Esophagus muscularis mucosa (tissue), 4 donors: ENCODE data around the gene PMM2. TPM values are rescaled to one million over a fixed set of nuclear protein-coding genes. Genes with fewer than 3 reads are reported as not detected.

Source experiments
- DNase-seq: peaks from one replicate; pipeline ENCODE4 v3.0.0-alpha.2; 2017; ENCODE audit errors: extremely low spot score
- H3K27ac ChIP-seq, 4 donors: fragments of 200-600 bp; sonication (generic); replicated peaks in 1 of 4; 1 replicate in 3 of 4; 2 replicates in 1 of 4; pipeline ENCODE4 v1.5.1; 2016 to 2019; ENCODE audit warnings: mild to moderate bottlenecking in 1 of 4
- H3K27me3 ChIP-seq, 4 donors: fragments of 200-600 bp; sonication (generic); one replicate each; pipeline versions ENCODE4 v1.5.1 to v1.6.0; 2016 to 2019
- H3K36me3 ChIP-seq, 4 donors: fragments of 200-600 bp; sonication (generic); one replicate each; pipeline ENCODE4 v1.5.1; 2016 to 2019
- H3K4me1 ChIP-seq, 4 donors: fragments of 200-600 bp; sonication (generic); one replicate each; pipeline ENCODE4 v1.5.1; 2016 to 2019
- H3K4me3 ChIP-seq, 4 donors: fragments of 200-600 bp; sonication (generic); 1 replicate in 2 of 4; 2 replicates in 2 of 4; pipeline ENCODE4 v1.5.1; 2016 to 2019; ENCODE audit warnings: mild to moderate bottlenecking in 4 of 4, moderate library complexity in 1 of 4
- H3K9me3 ChIP-seq, 4 donors: fragments of 200-600 bp; sonication (generic); 1 replicate in 3 of 4; 2 replicates in 1 of 4; pipeline ENCODE4 v1.5.1; 2016 to 2019
- CTCF ChIP-seq, 3 experiments: fragments of 200-600 bp in 2 of 3; fragments of 450-650 bp in 1 of 3; sonication (generic) in 2 of 3; IDR thresholded peaks; one replicate each; pipeline ENCODE4 v1.5.1; 2017 to 2019; ENCODE audit warnings: antibody characterized with exemption in 3 of 3, mild to moderate bottlenecking in 2 of 3, moderate library complexity in 1 of 3
- EP300 ChIP-seq: sonication (generic); formaldehyde crosslinking; IDR thresholded peaks from one replicate; pipeline ENCODE4 v1.6.1; 2017; ENCODE audit warnings: antibody characterized with exemption
- POLR2A ChIP-seq: fragments of 450-650 bp; IDR thresholded peaks from one replicate; pipeline ENCODE4 v1.6.1; 2017; ENCODE audit warnings: antibody characterized with exemption, moderate library complexity, mild to moderate bottlenecking, low read depth
- POLR2AphosphoS5 ChIP-seq, 2 donors: sonication (generic); formaldehyde crosslinking; IDR thresholded peaks; one replicate each; pipeline ENCODE4 v1.6.1; 2017; ENCODE audit warnings: antibody characterized with exemption in 2 of 2
- WGBS: methylation state at CpG from one replicate; pipeline ENCODE4 v1.1.5; 2018; 5-methylcytosine and 5-hydroxymethylcytosine counted together
- intact Hi-C: fragments of 100-400 bp; cut with DNase I; formaldehyde crosslinking; loops from one replicate; pipeline ENCODE4 v1.15.1; 2023
- total RNA-seq, 4 donors: library from RNA; depleted of rRNA; stranded (reverse); fragments of >200 nt; gene quantifications; one replicate each; pipeline versions ENCODE4 v1.1.0 to v1.2.1, GENCODE V29; 2016

Gene PMM2
- total RNA-seq, 4 donors from 2014 or later = 19.6 to 34.3 (median 23.5) TPM

- Histone ChIP-seq H3K36me3 (peaks cover 12 to 81% (median 25%) of the 10 kb centered on the region in 4 donors), H3K27me3 (no peaks in the 10 kb centered on the region), H3K27ac (no peak overlapping the region), H3K4me1 (no peaks in the 10 kb centered on the region), H3K4me3 (no peak overlapping the region), H3K9me3 (no peaks in the 10 kb centered on the region)
- TF ChIP-seq POLR2A = no peak
- no peak for TF ChIP-seq EP300
- no peak for TF ChIP-seq CTCF (IDR thresholded peaks at IDR 0.05)
- TF ChIP-seq POLR2AphosphoS5 (IDR thresholded peaks at IDR 0.05) = no peak
- DNase-seq = no peak
- intact Hi-C loops = no loop called here
- WGBS = 72% methylated on average over 12 of the region's 12 CpGs
These were observed 28.9 kb upstream of the PMM2 start for GRCh38 chr16:8768692-8769091.

- Histone ChIP-seq H3K27ac (no peak overlapping the region), H3K4me1 (no peaks in the 10 kb centered on the region), H3K36me3 (peaks cover 18 to 80% (median 35%) of the 10 kb centered on the region in 4 donors), H3K27me3 (no peaks in the 10 kb centered on the region), H3K9me3 (no peaks in the 10 kb centered on the region), H3K4me3 (no peak overlapping the region)
- intact Hi-C loops = no loop called here
- WGBS = 90% methylated on average over 3 of the region's 3 CpGs
- TF ChIP-seq POLR2A = no peak
- no peak for TF ChIP-seq CTCF (IDR thresholded peaks at IDR 0.05)
- no peak for TF ChIP-seq POLR2AphosphoS5 (IDR thresholded peaks at IDR 0.05)
- TF ChIP-seq EP300 = no peak
- no peak for DNase-seq
These were observed 24.1 kb upstream of the PMM2 start for GRCh38 chr16:8773537-8773936.

GRCh38 chr16:8774208-8774607 lies 23.4 kb upstream of the PMM2 start:
- Histone ChIP-seq H3K27me3 (no peaks in the 10 kb centered on the region), H3K4me1 (no peaks in the 10 kb centered on the region), H3K36me3 (peaks cover 13 to 78% (median 32%) of the 10 kb centered on the region in 4 donors), H3K4me3 (no peak overlapping the region), H3K27ac (no peak overlapping the region), H3K9me3 (no peaks in the 10 kb centered on the region)
- 89% methylated on average over 11 of the region's 11 CpGs for WGBS
- intact Hi-C loops = no loop called here
- TF ChIP-seq POLR2A (no peak), EP300 (no peak), CTCF (IDR thresholded peaks at IDR 0.05) (no peak), POLR2AphosphoS5 (IDR thresholded peaks at IDR 0.05) (no peak)
- no peak for DNase-seq

GRCh38 chr16:8775359-8775758 lies 22.3 kb upstream of the PMM2 start:
- Histone ChIP-seq H3K9me3 (no peaks in the 10 kb centered on the region), H3K27me3 (no peaks in the 10 kb centered on the region), H3K4me1 (no peaks in the 10 kb centered on the region), H3K36me3 (peaks cover 18 to 82% (median 37%) of the 10 kb centered on the region in 4 donors), H3K27ac (no peak overlapping the region), H3K4me3 (no peak overlapping the region)
- 100% methylated on average over 1 of the region's 1 CpG for WGBS
- DNase-seq = no peak
- intact Hi-C loops = no loop called here
- no peak for TF ChIP-seq POLR2AphosphoS5 (IDR thresholded peaks at IDR 0.05)
- no peak for TF ChIP-seq POLR2A

- no peaks in the 10 kb centered on the region for H3K4me1 ChIP-seq
- TF ChIP-seq POLR2A (no peak), POLR2AphosphoS5 (IDR thresholded peaks at IDR 0.05) (no peak), EP300 (no peak), CTCF (IDR thresholded peaks at IDR 0.05) (no peak)
- no peak overlapping the region for H3K4me3 ChIP-seq
These were observed 21.5 kb upstream of the PMM2 start for GRCh38 chr16:8776129-8776584.

More at GRCh38 chr16:8776129-8776584, 21.5 kb upstream of the PMM2 start:
- WGBS = 68% methylated on average over 6 of the region's 12 CpGs
- intact Hi-C loops = no loop called here
- peaks cover 18 to 83% (median 37%) of the 10 kb centered on the region in 4 donors for H3K36me3 ChIP-seq
- no peak overlapping the region for H3K27ac ChIP-seq
- H3K9me3 ChIP-seq = no peaks in the 10 kb centered on the region
- H3K27me3 ChIP-seq = no peaks in the 10 kb centered on the region
- DNase-seq = no peak
